Left ventricle myocardium inferior (tissue), 1 donor: ENCODE measurements around the gene SERINC5. TPM values are rescaled to one million over a fixed set of nuclear protein-coding genes. Genes with fewer than 3 reads are reported as not detected.

ENCODE experiments used
- DNase-seq: peaks from one replicate; pipeline ENCODE4 v3.0.0-alpha.2; 2020
- H3K27ac ChIP-seq: fragments of 200-600 bp; replicated peaks from 2 replicates; pipeline ENCODE4 v1.8.0; 2021
- H3K27me3 ChIP-seq: fragments of 200-600 bp; 2 replicates; pipeline ENCODE4 v1.8.0; 2021; ENCODE audit warnings: low read depth
- H3K36me3 ChIP-seq: fragments of 200-600 bp; 2 replicates; pipeline ENCODE4 v1.8.0; 2021
- H3K4me1 ChIP-seq: fragments of 200-600 bp; 2 replicates; pipeline ENCODE4 v1.8.0; 2021
- H3K4me3 ChIP-seq: fragments of 200-600 bp; 2 replicates; pipeline ENCODE4 v1.8.0; 2021; ENCODE audit warnings: mild to moderate bottlenecking, moderate library complexity
- H3K9me3 ChIP-seq: fragments of 200-600 bp; replicated peaks from 2 replicates; pipeline ENCODE4 v1.8.0; 2021
- CTCF ChIP-seq: fragments of 200-600 bp; IDR thresholded peaks from 2 replicates; pipeline ENCODE4 v1.8.0; 2021; ENCODE audit warnings: antibody characterized with exemption, mild to moderate bottlenecking, borderline replicate concordance
- intact Hi-C: fragments of 100-400 bp; cut with micrococcal nuclease; formaldehyde crosslinking; loops from one replicate; pipeline ENCODE4 v1.11.0; 2022
- total RNA-seq: library from RNA; stranded (reverse); fragmentation: NEBNext Ultra II Directional; extraction: Animal tissue kit (Norgen Biotek cat#: 25700); gene quantifications from one replicate; pipeline ENCODE4 v1.2.1, GENCODE V29; 2021
- donor health status: DM: no; HTN: yes; CAD: no; lungs with severe emphysema.

SERINC5 gene
- total RNA-seq, 1 donor from 2014 or later, result 12.2 TPM

- no peak for TF ChIP-seq CTCF
- intact Hi-C loops, result no loop called here
- H3K4me3 ChIP-seq, result no peak overlapping the region
- H3K27ac ChIP-seq, result peak overlapping the region; percentile 73
- H3K4me1 ChIP-seq, result peaks cover 21% of the 10 kb centered on the region
- H3K36me3 ChIP-seq, result peaks cover 6% of the 10 kb centered on the region
- no peak for DNase-seq
- no peaks in the 10 kb centered on the region for H3K27me3 ChIP-seq
- H3K9me3 ChIP-seq, result no peaks in the 10 kb centered on the region
Observed at GRCh38 chr5:80069918-80070318, 185.9 kb downstream of the SERINC5 start.

GRCh38 chr5:80069251-80069800 lies 186.5 kb downstream of the SERINC5 start:
- H3K27me3 ChIP-seq, result no peaks in the 10 kb centered on the region
- no peaks in the 10 kb centered on the region for H3K9me3 ChIP-seq
- H3K4me3 ChIP-seq, result no peak overlapping the region
- peaks cover 6% of the 10 kb centered on the region for H3K36me3 ChIP-seq
- intact Hi-C loops, result no loop called here
- no peak for DNase-seq
- no peak for TF ChIP-seq CTCF
- H3K4me1 ChIP-seq, result peaks cover 21% of the 10 kb centered on the region
- peak overlapping the region; percentile 73 for H3K27ac ChIP-seq

GRCh38 chr5:80068775-80069174 lies 187.1 kb downstream of the SERINC5 start:
- Histone ChIP-seq H3K9me3 (no peaks in the 10 kb centered on the region), H3K4me3 (no peak overlapping the region), H3K36me3 (peaks cover 6% of the 10 kb centered on the region), H3K4me1 (peaks cover 21% of the 10 kb centered on the region), H3K27me3 (no peaks in the 10 kb centered on the region), H3K27ac (peak overlapping the region; percentile 73)
- intact Hi-C loops, result no loop called here
- TF ChIP-seq CTCF, result no peak
- no peak for DNase-seq

- H3K36me3 ChIP-seq, result peaks cover 6% of the 10 kb centered on the region
- DNase-seq, result no peak
- intact Hi-C loops, result no loop called here
- H3K9me3 ChIP-seq, result no peaks in the 10 kb centered on the region
- H3K4me1 ChIP-seq, result peaks cover 21% of the 10 kb centered on the region
- no peak for TF ChIP-seq CTCF
- H3K4me3 ChIP-seq, result no peak overlapping the region
- no peaks in the 10 kb centered on the region for H3K27me3 ChIP-seq
- H3K27ac ChIP-seq, result no peak overlapping the region
Observed at GRCh38 chr5:80068246-80068636, 187.6 kb downstream of the SERINC5 start.

GRCh38 chr5:80067531-80068245 lies 188.2 kb downstream of the SERINC5 start:
- no peak for DNase-seq
- H3K27me3 ChIP-seq, result no peaks in the 10 kb centered on the region
- H3K4me1 ChIP-seq, result peaks cover 21% of the 10 kb centered on the region
- H3K36me3 ChIP-seq, result peaks cover 6% of the 10 kb centered on the region
- H3K9me3 ChIP-seq, result no peaks in the 10 kb centered on the region
- no peak overlapping the region for H3K27ac ChIP-seq
- no peak overlapping the region for H3K4me3 ChIP-seq
- no peak for TF ChIP-seq CTCF
- intact Hi-C loops, result no loop called here
